HG03139 (cell line): ENCODE data around the gene TRAPPC6A.
A peak's percentile ranks its signal among the peaks of the same experiment; 100 is the strongest.

Experiments
- ATAC-seq: cut with Tn5 transposase; IDR thresholded peaks from one replicate; pipeline ENCODE4 v1.9.1; 2021; ENCODE audit not compliant: unreplicated experiment

The TRAPPC6A gene

DNA sequence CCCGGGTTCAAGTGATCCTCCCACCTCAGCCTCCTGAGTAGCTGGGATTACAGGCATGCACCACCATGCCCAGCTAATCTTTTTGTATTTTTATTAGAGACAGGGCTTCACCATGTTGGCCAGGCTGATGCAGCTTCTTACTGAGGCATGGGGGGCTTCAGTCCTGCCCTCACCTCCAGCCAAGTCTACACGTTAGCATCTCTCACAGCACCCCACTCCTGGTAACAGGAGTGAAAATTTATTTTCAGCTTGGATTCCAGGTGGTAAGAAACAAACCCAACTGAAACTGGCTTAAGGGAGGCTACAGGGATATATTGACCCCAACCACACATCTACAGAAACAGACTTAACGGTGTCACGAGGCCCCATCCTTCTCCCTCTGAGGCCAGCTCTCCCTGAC, 27.9 kb downstream of the TRAPPC6A start:
- no peak for ATAC-seq

GRCh38 chr19:45149129-45149528, 28.9 kb downstream of the TRAPPC6A start:
- no peak for ATAC-seq

DNA sequence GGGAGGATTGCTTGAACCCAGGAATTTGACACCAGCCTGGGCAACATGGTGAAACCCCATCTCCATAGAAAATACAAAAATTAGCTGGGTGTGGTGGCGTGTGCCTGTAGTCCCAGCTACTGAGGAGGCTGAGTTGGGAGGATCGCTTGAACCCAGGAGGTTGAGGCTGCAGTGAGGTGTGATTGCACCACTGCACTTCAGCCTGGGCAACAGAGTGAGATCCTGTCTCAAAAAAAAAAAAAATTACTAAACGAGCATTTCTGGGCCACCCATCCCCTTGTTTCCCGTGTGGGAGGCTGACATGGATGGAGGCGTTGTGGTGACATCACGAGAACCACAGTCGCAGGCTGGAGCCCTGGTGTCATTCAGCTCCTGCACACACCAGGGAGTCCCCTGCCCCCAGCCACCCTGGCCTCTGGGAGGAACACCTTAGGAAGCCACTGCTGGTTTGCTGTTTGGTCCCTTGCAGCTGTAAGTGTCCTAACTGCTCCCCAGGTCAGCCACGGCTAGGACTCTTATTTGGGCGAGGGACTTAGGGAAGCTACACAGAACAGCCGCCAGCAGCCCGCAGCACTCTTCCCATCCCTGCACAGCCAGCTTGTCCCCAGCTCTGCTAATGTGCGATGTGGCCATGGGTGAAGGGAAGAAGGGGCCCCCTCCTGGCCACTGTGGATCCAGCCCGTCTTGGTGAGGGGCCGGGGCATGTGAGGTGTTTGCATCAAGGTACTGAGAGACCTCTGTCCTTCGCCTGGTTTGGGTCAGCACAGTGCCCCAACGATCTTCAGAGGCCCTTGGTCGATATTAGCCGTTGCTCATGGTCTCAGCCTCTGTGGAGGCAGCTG, 30.0 kb downstream of the TRAPPC6A start:
- ATAC-seq: no peak

DNA sequence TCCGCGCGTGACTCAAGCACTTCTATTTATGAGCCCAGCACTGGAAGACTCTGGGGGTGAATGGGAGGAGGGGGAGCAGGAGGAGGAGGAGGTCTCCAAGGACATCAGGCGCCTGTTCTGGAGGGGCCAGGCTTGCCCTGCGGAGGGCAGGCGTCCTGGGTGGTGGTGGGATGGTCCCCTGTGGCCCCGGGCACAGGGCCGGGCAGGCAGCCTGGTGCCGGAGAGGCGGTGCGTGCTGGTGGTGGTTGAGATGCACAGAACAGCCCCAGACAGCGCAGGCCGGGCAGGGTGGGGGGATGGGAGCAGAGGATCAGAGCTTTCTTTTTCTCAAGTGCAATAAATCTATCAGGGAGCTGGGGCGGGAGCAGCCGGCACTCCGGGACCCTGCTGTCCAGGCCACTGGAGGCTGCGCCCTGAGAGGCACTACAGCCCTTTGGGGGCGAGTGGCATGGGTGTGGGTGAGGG, 31.3 kb downstream of the TRAPPC6A start:
- no peak for ATAC-seq

- ATAC-seq: no peak
Observed at GRCh38 chr19:45146251-45146650, 31.8 kb downstream of the TRAPPC6A start.

GRCh38 chr19:45145270-45146189, 32.5 kb downstream of the TRAPPC6A start:
- no peak for ATAC-seq

DNA sequence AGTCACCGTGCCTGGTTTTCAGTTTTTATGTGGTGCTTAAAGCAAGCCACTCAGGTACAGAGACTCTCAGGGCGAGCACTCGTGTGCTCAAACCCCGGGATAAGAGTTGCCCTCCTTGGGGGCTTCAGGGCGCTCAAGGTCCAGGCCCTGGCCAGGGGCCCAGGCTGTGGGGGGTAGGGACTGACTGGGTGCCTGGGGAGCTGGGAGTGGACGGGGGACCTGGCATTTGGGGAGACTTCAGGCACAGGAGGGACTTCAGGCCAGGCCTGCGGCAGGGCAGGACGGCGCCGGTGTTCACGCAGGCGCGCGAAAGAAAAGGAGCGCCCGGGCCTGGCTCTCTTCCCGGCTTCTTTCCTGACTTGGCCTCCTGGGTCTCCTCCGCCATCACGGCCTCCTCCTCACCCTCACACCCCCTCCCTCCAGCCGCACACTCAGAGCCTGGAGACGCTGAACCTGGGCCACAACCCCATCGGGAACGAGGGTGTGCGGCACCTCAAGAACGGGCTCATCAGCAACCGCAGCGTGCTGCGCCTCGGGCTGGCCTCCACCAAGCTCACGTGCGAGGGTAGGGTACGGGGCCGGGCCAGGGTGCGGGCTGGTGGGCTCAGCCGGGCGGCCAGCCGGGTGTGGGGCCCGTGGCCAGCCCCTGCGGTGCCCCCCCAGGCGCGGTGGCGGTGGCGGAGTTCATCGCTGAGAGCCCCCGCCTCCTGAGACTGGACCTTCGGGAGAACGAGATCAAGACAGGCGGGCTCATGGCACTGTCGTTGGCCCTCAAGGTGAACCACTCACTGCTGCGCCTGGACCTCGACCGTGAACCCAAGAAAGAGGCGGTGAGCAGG, 33.4 kb downstream of the TRAPPC6A start:
- ATAC-seq: no peak

DNA sequence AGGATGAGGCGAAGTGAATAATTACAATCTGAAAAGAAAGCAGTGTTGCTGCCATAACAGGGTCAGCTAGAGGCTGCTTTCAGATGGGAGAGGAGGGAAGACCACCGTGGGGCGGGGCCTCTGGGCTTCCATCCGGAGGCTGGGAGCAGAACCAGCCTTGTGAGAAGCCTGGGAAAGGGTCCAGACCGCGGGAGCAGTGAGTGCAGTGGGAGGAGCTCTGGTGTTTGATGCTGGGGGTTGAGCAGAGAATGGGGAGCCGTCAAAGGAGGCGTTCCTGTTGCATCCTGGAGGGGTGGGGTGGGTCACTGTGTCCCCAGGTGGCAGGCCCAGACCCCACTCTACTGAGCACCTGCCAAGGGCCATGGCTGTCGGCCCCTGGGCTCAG, 35.3 kb downstream of the TRAPPC6A start:
- no peak for ATAC-seq

- no peak for ATAC-seq
Observed at GRCh38 chr19:45142016-45142725, 35.9 kb downstream of the TRAPPC6A start.

GRCh38 chr19:45141203-45141900, 36.7 kb downstream of the TRAPPC6A start:
- ATAC-seq: no peak

DNA sequence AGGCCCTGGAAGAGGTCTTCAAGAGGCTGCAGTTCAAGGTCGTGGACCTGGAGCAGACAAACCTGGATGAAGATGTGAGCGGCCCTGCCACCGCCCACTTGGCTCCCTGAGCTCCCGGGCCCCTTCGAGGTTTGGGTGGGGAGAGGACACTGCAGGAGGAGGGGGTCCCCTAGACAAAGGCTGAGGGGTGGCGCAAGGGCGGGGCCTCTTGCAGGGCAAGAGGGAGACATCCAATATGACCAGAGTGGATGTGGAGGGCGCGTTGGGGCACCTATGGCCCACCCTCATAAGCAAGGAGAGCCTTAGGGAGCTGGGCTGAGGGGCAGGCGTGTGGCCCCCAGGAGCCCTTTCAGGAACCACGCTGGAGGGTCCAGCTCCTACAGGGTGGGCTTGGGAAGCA, 37.5 kb downstream of the TRAPPC6A start:
- no peak for ATAC-seq

DNA sequence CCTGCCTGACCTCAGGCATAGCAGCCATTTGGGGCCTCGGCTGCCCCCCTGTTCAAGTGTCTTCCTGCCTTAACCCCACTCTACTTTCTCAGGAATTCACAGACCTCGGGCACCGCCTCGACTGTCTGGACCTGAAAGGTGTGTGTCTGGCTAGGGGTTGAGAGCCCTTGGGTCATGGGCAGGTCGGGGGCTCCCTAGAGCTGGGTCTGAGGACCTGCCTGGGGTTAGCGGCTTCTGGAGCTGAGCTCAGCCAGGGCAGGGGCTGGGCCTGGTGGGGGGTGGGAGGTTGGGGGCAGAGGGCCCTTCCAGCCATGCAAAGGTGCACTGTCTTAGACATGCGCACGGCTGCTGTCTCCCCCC, 37.9 kb downstream of the TRAPPC6A start:
- ATAC-seq: no peak

GRCh38 chr19:45139286-45140143, 38.5 kb downstream of the TRAPPC6A start:
- no peak for ATAC-seq

GRCh38 chr19:45138303-45138751, 39.7 kb downstream of the TRAPPC6A start:
- no peak for ATAC-seq

GRCh38 chr19:45137179-45137761, 40.8 kb downstream of the TRAPPC6A start:
- peak; percentile 65 for ATAC-seq

DNA sequence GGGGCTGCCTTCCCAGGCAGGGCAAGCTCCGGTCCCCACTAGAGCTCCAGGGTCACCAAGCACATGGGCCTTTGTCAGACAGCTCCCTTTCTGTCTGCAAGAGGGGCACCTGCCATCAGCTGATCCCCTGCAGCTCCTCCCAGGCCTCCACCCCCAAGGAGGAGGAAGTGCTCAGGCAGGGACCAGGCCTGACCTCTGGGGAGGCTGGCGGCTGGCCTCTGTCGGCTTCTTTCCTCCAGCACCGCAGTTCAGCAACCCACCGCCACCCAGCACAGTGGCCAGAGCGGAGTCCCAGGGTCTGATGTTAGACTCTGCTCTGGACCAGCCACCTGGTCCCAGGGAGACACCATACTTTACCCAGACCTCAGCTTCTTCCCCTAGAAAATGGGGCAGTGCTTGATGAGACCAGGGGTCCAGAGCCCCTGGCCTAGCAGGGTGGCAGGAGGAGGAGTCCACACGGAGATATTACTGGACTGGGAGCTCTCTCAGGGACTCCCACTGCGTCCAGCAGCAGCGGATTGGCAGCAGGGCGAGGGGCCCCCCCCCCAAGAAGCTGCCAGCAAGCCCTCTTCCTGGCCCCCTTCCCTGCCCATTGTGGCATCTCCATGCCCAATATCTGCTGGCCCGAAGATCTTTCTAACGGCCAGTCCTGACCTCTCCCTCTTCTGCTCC, 41.4 kb downstream of the TRAPPC6A start:
- no peak for ATAC-seq

GRCh38 chr19:45135176-45135885, 42.7 kb downstream of the TRAPPC6A start:
- ATAC-seq: no peak
